Liver (tissue), 9 donors: ENCODE results near the gene TMTC2. TPM values are rescaled to one million over a fixed set of nuclear protein-coding genes. Genes with fewer than 3 reads are reported as not detected.

Experiments used
- DNase-seq: peaks from one replicate; pipeline ENCODE4 v3.0.0-alpha.2; 2017; ENCODE audit warnings: low spot score
- H3K27ac ChIP-seq, 2 donors: one replicate each; pipeline ENCODE4 v1.7.0; 2013; ENCODE audit warnings: inconsistent platforms in 2 of 2, low read length in 2 of 2, control low read depth in 1 of 2, low read depth in 1 of 2, mild to moderate bottlenecking in 1 of 2
- H3K27me3 ChIP-seq, 4 donors: one replicate each; pipeline versions ENCODE4 v1.6.1 to v1.7.0; 2013; ENCODE audit warnings: low read length in 3 of 4, inconsistent platforms in 1 of 4, mild to moderate bottlenecking in 1 of 4, moderate library complexity in 1 of 4; ENCODE audit not compliant: control insufficient read depth in 4 of 4, insufficient read depth in 4 of 4
- H3K36me3 ChIP-seq, 4 donors: one replicate each; pipeline versions ENCODE4 v1.6.1 to v1.7.0; 2013; ENCODE audit warnings: low read length in 3 of 4, mild to moderate bottlenecking in 3 of 4, low read depth in 1 of 4, moderate library complexity in 1 of 4; ENCODE audit not compliant: control insufficient read depth in 4 of 4, insufficient read depth in 3 of 4
- H3K4me1 ChIP-seq, 4 donors: one replicate each; pipeline versions ENCODE4 v1.6.1 to v1.7.0; 2013; ENCODE audit warnings: low read length in 3 of 4, mild to moderate bottlenecking in 3 of 4, moderate library complexity in 1 of 4; ENCODE audit not compliant: control insufficient read depth in 4 of 4, insufficient read depth in 4 of 4
- H3K4me3 ChIP-seq, 3 donors: one replicate each; pipeline versions ENCODE4 v1.6.1 to v1.7.0; 2013; ENCODE audit warnings: low read length in 3 of 3, control low read depth in 1 of 3, low read depth in 1 of 3, mild to moderate bottlenecking in 1 of 3
- H3K9ac ChIP-seq, 2 donors: one replicate each; pipeline ENCODE4 v1.7.0; 2013; ENCODE audit warnings: low read length in 2 of 2, mild to moderate bottlenecking in 2 of 2, moderate library complexity in 2 of 2, control low read depth in 1 of 2, low read depth in 1 of 2
- H3K9me3 ChIP-seq, 4 donors: one replicate each; pipeline versions ENCODE4 v1.6.1 to v1.7.0; 2013; ENCODE audit warnings: low read length in 3 of 4; ENCODE audit not compliant: control insufficient read depth in 4 of 4
- EGR1 ChIP-seq, 2 donors: IDR thresholded peaks; 2 replicates each; pipeline ENCODE4 v1.6.1; 2016 to 2018; ENCODE audit warnings: antibody characterized with exemption in 2 of 2, low read depth in 2 of 2
- FOXA1 ChIP-seq: IDR thresholded peaks from 2 replicates; pipeline ENCODE4 v1.6.1; 2016; ENCODE audit warnings: antibody characterized with exemption
- GABPA ChIP-seq, 2 donors: IDR thresholded peaks in 1 of 2; conservative IDR thresholded peaks in 1 of 2; 2 replicates each; pipeline ENCODE4 v1.6.1; 2016; ENCODE audit warnings: antibody characterized with exemption in 2 of 2, mild to moderate bottlenecking in 1 of 2, moderate library complexity in 1 of 2
- HNF4A ChIP-seq, 2 donors: conservative IDR thresholded peaks; 2 replicates each; pipeline ENCODE4 v1.6.1; 2016; ENCODE audit warnings: antibody characterized with exemption in 2 of 2, mild to moderate bottlenecking in 2 of 2
- HNF4G ChIP-seq: IDR thresholded peaks from 2 replicates; pipeline ENCODE4 v1.6.1; 2016; ENCODE audit warnings: antibody characterized with exemption
- JUND ChIP-seq, 2 donors: IDR thresholded peaks; 2 replicates each; pipeline ENCODE4 v1.6.1; 2016; ENCODE audit warnings: antibody characterized with exemption in 2 of 2
- NR2F2 ChIP-seq: IDR thresholded peaks from 2 replicates; pipeline ENCODE4 v1.6.1; 2016; ENCODE audit warnings: antibody characterized with exemption
- RAD21 ChIP-seq, 2 donors: IDR thresholded peaks; 2 replicates each; pipeline ENCODE4 v1.6.1; 2016; ENCODE audit warnings: antibody characterized with exemption in 2 of 2, mild to moderate bottlenecking in 2 of 2
- RXRA ChIP-seq, 2 donors: IDR thresholded peaks; 2 replicates each; pipeline ENCODE4 v1.6.1; 2017 to 2018; ENCODE audit warnings: antibody characterized with exemption in 2 of 2, mild to moderate bottlenecking in 1 of 2
- SP1 ChIP-seq: IDR thresholded peaks from 2 replicates; pipeline ENCODE4 v1.6.1; 2018; ENCODE audit warnings: antibody characterized with exemption, mild to moderate bottlenecking
- ZBTB33 ChIP-seq: IDR thresholded peaks from 2 replicates; pipeline ENCODE4 v1.6.1; 2016; ENCODE audit warnings: antibody characterized with exemption
- WGBS: extraction: QIAGEN DNeasy Blood & Tissue Kit; methylation state at CpG from one replicate; pipeline ENCODE4 v1.1.7; 2013; 5-methylcytosine and 5-hydroxymethylcytosine counted together
- polyA plus RNA-seq, 2 donors: library from polyadenylated mRNA; stranded (reverse) in 1 of 2; unstranded in 1 of 2; fragments of 200-250 nt in 1 of 2; fragments of >200 nt in 1 of 2; fragmentation: Nextera tagmentation in 1 of 2; extraction: Ambion mirVana in 1 of 2; gene quantifications; one replicate each; pipeline versions ENCODE4 v1.2.1 to v1.2.3, GENCODE V29; 2013 to 2015
- total RNA-seq, 2 donors: library from RNA; depleted of rRNA; stranded (reverse); fragments of >200 nt; gene quantifications; one replicate each; pipeline ENCODE4 v1.2.3, GENCODE V29; 2014
- TF ChIP-seq, protein P1 (sequence below): IDR thresholded peaks from 2 replicates; pipeline ENCODE4 v1.6.1; 2016; ENCODE audit warnings: antibody characterized with exemption, mild to moderate bottlenecking
- TF ChIP-seq, protein P2 (sequence below): IDR thresholded peaks from 2 replicates; pipeline ENCODE4 v1.6.1; 2016; ENCODE audit warnings: antibody characterized with exemption
- TF ChIP-seq, protein P3 (sequence below): IDR thresholded peaks from 2 replicates; pipeline ENCODE4 v1.6.1; 2016; ENCODE audit warnings: antibody characterized with exemption
- TF ChIP-seq, protein P4 (sequence below): fragments of 150-350 bp; IDR thresholded peaks from 2 replicates; pipeline ENCODE4 v1.5.1; 2017; ENCODE audit warnings: improper control_type of control experiment, low read depth, low read length; ENCODE audit not compliant: missing input control
- donor health status: healthy.
- donor health status: healthy.
- donor health status: healthy.
- donor health status: healthy.
- donor health status: healthy.

TMTC2 gene
- total and polyA plus RNA-seq, 4 donors, result 0.36 to 3.0 (median 0.61) TPM

GRCh38 chr12:82948491-82948890 lies 261.8 kb downstream of the TMTC2 start:
- no peak for DNase-seq
- 92% methylated on average over 2 of the region's 2 CpGs for WGBS

DNA sequence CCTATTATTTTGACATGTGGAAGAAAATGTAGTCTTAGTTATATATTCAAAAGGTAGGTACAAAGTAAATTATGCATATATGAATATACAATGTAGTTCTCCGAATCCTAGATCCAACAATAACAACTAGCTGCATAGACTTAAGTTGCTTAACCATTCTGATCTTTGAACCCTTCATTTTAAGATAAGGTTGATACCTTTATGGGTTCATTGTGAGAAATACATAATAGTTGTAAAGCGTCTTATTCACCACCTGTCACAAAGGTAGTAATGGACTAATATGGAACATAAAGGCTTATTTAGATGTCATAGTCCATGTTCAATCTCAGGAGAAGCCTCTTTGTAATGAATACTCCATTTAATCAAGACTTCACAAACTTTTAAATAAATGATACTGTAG lies 263.6 kb downstream of the TMTC2 start:
- WGBS, result 90% methylated on average over 2 of the region's 2 CpGs
- Histone ChIP-seq H3K9ac (no peak overlapping the region), H3K36me3 (no peaks in the 10 kb centered on the region), H3K4me3 (no peak overlapping the region), H3K27ac (no peak overlapping the region), H3K4me1 (no peaks in the 10 kb centered on the region), H3K9me3 (no peaks in the 10 kb centered on the region), H3K27me3 (no peaks in the 10 kb centered on the region)
- no peak for DNase-seq
- TF ChIP-seq, protein P1, sequence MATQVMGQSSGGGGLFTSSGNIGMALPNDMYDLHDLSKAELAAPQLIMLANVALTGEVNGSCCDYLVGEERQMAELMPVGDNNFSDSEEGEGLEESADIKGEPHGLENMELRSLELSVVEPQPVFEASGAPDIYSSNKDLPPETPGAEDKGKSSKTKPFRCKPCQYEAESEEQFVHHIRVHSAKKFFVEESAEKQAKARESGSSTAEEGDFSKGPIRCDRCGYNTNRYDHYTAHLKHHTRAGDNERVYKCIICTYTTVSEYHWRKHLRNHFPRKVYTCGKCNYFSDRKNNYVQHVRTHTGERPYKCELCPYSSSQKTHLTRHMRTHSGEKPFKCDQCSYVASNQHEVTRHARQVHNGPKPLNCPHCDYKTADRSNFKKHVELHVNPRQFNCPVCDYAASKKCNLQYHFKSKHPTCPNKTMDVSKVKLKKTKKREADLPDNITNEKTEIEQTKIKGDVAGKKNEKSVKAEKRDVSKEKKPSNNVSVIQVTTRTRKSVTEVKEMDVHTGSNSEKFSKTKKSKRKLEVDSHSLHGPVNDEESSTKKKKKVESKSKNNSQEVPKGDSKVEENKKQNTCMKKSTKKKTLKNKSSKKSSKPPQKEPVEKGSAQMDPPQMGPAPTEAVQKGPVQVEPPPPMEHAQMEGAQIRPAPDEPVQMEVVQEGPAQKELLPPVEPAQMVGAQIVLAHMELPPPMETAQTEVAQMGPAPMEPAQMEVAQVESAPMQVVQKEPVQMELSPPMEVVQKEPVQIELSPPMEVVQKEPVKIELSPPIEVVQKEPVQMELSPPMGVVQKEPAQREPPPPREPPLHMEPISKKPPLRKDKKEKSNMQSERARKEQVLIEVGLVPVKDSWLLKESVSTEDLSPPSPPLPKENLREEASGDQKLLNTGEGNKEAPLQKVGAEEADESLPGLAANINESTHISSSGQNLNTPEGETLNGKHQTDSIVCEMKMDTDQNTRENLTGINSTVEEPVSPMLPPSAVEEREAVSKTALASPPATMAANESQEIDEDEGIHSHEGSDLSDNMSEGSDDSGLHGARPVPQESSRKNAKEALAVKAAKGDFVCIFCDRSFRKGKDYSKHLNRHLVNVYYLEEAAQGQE, result no peak
- TF ChIP-seq RAD21 (IDR thresholded peaks at IDR 0.05) (no peak), JUND (IDR thresholded peaks at IDR 0.05) (no peak), EGR1 (IDR thresholded peaks at IDR 0.05; ENCODE audit: low read depth in 2 of 2) (no peak), NR2F2 (no peak), RXRA (IDR thresholded peaks at IDR 0.05) (no peak), SP1 (no peak), GABPA (IDR thresholded peaks at IDR 0.05 in 1 of 2, conservative IDR thresholded peaks at IDR 0.05 in 1 of 2) (no peak), FOXA1 (no peak), HNF4G (no peak), HNF4A (conservative IDR thresholded peaks at IDR 0.05) (no peak)
- TF ChIP-seq, protein P2, sequence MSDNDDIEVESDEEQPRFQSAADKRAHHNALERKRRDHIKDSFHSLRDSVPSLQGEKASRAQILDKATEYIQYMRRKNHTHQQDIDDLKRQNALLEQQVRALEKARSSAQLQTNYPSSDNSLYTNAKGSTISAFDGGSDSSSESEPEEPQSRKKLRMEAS, result no peak
- TF ChIP-seq, protein P3, sequence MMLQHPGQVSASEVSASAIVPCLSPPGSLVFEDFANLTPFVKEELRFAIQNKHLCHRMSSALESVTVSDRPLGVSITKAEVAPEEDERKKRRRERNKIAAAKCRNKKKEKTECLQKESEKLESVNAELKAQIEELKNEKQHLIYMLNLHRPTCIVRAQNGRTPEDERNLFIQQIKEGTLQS, result no peak
- TF ChIP-seq, protein P4, sequence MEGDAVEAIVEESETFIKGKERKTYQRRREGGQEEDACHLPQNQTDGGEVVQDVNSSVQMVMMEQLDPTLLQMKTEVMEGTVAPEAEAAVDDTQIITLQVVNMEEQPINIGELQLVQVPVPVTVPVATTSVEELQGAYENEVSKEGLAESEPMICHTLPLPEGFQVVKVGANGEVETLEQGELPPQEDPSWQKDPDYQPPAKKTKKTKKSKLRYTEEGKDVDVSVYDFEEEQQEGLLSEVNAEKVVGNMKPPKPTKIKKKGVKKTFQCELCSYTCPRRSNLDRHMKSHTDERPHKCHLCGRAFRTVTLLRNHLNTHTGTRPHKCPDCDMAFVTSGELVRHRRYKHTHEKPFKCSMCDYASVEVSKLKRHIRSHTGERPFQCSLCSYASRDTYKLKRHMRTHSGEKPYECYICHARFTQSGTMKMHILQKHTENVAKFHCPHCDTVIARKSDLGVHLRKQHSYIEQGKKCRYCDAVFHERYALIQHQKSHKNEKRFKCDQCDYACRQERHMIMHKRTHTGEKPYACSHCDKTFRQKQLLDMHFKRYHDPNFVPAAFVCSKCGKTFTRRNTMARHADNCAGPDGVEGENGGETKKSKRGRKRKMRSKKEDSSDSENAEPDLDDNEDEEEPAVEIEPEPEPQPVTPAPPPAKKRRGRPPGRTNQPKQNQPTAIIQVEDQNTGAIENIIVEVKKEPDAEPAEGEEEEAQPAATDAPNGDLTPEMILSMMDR, result no peak

More at GRCh38 chr12:82948491-82948890, 261.8 kb downstream of the TMTC2 start:
- Histone ChIP-seq H3K27ac (no peak overlapping the region), H3K9ac (no peak overlapping the region), H3K4me3 (no peak overlapping the region), H3K9me3 (no peaks in the 10 kb centered on the region), H3K27me3 (no peaks in the 10 kb centered on the region), H3K36me3 (no peaks in the 10 kb centered on the region), H3K4me1 (no peaks in the 10 kb centered on the region)
- TF ChIP-seq, protein P4, result no peak
- no peak for TF ChIP-seq NR2F2
- TF ChIP-seq FOXA1, result no peak
- no peak for TF ChIP-seq SP1
- TF ChIP-seq ZBTB33, result no peak
- no peak for TF ChIP-seq HNF4G
